ENCODE data around the gene BBS9. TPM values are rescaled to one million over a fixed set of nuclear protein-coding genes. Genes with fewer than 3 reads are reported as not detected.

BBS9 gene
- total RNA-seq, 1 donor from 2014 or later = 16.2 TPM

DNA sequence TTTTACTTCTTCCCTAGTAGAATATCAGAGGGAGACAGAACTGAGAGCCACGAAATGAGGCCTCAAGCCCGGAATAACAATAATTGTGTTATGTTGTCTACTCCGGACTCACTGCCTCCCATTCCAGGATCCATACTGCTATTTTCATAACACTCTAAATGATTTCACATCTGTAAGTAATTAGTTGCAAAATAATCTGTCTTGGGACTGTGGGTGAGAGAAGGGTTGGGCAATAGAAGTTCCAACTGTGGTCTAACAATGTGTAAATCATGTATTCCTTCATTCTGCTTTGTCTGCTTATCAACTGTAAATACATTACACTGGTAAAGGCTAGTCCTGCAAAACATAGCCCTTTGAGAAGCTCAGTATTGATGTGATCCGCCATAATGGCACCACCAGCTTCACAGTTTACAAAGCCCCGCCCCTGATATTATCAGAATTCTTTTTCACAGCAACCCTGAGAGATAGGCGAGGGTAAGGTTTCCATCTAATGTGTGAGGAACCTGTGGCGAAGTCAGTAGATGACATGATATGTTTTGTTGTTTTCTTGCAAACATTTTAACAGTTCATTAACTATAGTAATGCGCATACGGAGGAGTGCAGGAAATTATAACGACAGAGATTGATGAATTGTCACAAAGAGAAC is 510.3 kb downstream of the BBS9 start:
- Mint-ChIP-seq H3K27me3 (ENCODE audit: low read depth) (no peaks in the 10 kb centered on the region), H3K4me1 (no peaks in the 10 kb centered on the region), H3K27ac (ENCODE audit: unreplicated experiment) (no peak overlapping the region), H3K9me3 (no peaks in the 10 kb centered on the region), H3K36me3 (ENCODE audit: low read depth) (no peaks in the 10 kb centered on the region), H3K4me3 (no peak overlapping the region)
- TF ChIP-seq, protein P1, sequence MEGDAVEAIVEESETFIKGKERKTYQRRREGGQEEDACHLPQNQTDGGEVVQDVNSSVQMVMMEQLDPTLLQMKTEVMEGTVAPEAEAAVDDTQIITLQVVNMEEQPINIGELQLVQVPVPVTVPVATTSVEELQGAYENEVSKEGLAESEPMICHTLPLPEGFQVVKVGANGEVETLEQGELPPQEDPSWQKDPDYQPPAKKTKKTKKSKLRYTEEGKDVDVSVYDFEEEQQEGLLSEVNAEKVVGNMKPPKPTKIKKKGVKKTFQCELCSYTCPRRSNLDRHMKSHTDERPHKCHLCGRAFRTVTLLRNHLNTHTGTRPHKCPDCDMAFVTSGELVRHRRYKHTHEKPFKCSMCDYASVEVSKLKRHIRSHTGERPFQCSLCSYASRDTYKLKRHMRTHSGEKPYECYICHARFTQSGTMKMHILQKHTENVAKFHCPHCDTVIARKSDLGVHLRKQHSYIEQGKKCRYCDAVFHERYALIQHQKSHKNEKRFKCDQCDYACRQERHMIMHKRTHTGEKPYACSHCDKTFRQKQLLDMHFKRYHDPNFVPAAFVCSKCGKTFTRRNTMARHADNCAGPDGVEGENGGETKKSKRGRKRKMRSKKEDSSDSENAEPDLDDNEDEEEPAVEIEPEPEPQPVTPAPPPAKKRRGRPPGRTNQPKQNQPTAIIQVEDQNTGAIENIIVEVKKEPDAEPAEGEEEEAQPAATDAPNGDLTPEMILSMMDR (conservative IDR thresholded peaks at IDR 0.05) = no peak
- DNase-seq (ENCODE audit: low read depth, low spot score) = no peak

DNA sequence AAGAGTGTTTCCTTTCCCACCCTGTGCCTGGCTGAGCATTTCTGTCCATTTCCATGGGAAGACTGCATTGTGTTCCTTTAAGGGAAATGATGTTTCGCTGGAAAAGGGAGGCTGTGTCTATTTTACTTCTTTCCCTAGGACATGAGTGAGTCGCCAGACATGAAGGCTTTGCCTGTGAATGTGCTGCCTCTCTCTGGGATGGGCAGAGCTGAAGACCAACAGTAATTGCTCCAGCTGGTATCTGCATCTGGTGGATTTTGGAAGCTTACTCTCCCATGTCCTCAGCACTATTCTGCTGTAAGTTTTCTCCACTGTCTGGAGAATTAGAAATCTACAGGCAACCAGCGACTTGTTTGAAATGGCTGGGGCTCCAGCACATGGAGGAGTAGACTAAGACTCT is 511.4 kb downstream of the BBS9 start:
- Mint-ChIP-seq H3K27me3 (ENCODE audit: low read depth) (no peaks in the 10 kb centered on the region), H3K36me3 (ENCODE audit: low read depth) (no peaks in the 10 kb centered on the region), H3K4me3 (no peak overlapping the region), H3K27ac (ENCODE audit: unreplicated experiment) (no peak overlapping the region), H3K9me3 (no peaks in the 10 kb centered on the region), H3K4me1 (no peaks in the 10 kb centered on the region)
- TF ChIP-seq, protein P1 (conservative IDR thresholded peaks at IDR 0.05) = no peak
- no peak for DNase-seq (ENCODE audit: low read depth, low spot score)

DNA sequence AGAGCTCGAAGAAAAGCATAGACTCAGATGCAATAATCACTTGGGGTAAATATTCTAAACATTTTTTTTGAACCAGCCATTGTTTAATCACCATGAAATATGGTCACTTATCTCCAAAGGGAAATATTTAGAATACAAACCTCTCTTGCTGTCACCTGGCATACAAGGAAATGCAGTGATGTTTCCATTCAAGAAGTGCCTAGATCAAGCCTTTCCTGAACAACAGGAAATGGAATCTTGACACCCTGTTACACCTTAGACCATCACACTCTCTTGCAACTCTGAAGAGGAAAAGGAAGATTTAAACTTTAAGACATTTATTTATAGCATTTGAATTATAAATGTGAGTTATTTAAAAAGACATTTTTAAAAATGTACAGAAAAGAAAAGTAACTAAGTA is 512.9 kb downstream of the BBS9 start:
- H3K4me3 Mint-ChIP-seq = no peak overlapping the region
- DNase-seq (ENCODE audit: low read depth, low spot score) = no peak
- H3K4me1 Mint-ChIP-seq = no peaks in the 10 kb centered on the region
- TF ChIP-seq, protein P1 (conservative IDR thresholded peaks at IDR 0.05) = no peak
- no peaks in the 10 kb centered on the region for H3K36me3 Mint-ChIP-seq (ENCODE audit: low read depth)
- no peaks in the 10 kb centered on the region for H3K27me3 Mint-ChIP-seq (ENCODE audit: low read depth)
- no peak overlapping the region for H3K27ac Mint-ChIP-seq (ENCODE audit: unreplicated experiment)
- no peaks in the 10 kb centered on the region for H3K9me3 Mint-ChIP-seq

DNA sequence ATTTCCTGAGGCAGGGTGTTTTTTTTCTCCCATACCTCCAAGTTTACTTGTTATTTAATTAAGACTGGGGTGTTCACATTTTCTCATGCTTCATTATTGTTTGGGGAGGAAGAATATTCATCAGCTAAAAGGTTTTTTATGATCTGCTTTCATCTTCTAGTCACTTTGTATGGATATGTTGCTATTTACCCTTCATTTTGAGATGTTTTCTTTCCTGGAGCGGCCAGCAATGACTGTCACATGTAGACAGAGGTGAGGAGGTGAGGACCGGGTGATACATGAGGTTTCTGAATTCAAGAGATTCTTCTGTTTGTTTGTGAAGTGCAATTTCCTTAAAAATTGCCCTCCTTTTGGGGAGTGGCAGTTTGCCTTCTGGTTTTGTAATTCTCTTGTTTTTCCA is 514.2 kb downstream of the BBS9 start:
- no peaks in the 10 kb centered on the region for H3K36me3 Mint-ChIP-seq (ENCODE audit: low read depth)
- no peak overlapping the region for H3K27ac Mint-ChIP-seq (ENCODE audit: unreplicated experiment)
- no peaks in the 10 kb centered on the region for H3K27me3 Mint-ChIP-seq (ENCODE audit: low read depth)
- no peaks in the 10 kb centered on the region for H3K4me1 Mint-ChIP-seq
- H3K9me3 Mint-ChIP-seq = no peaks in the 10 kb centered on the region
- H3K4me3 Mint-ChIP-seq = no peak overlapping the region
- TF ChIP-seq, protein P1 (conservative IDR thresholded peaks at IDR 0.05) = no peak
- no peak for DNase-seq (ENCODE audit: low read depth, low spot score)

DNA sequence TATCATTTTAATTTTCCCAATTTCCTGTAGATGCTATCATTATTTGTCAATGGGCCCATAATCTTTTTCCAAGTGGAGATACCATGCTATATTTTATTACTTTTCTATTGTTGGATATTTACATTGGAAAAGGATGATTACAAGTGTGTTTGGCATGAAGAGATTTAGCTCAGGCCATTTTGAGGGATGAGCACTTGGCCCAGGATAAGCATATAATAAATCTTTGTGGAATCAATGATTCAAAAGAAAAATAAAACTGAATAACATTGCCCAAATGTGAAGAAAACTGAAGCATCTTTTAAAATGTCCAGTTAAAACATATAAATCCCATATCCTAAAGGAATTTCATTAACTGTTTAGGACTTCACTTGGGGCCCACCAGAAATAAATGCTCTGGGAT is 515.1 kb downstream of the BBS9 start:
- H3K4me3 Mint-ChIP-seq = no peak overlapping the region
- no peaks in the 10 kb centered on the region for H3K27me3 Mint-ChIP-seq (ENCODE audit: low read depth)
- H3K9me3 Mint-ChIP-seq = no peaks in the 10 kb centered on the region
- DNase-seq (ENCODE audit: low read depth, low spot score) = no peak
- TF ChIP-seq, protein P1 (conservative IDR thresholded peaks at IDR 0.05) = no peak
- H3K4me1 Mint-ChIP-seq = no peaks in the 10 kb centered on the region
- no peaks in the 10 kb centered on the region for H3K36me3 Mint-ChIP-seq (ENCODE audit: low read depth)
- H3K27ac Mint-ChIP-seq (ENCODE audit: unreplicated experiment) = no peak overlapping the region
